WTC11 (cell line): ENCODE measurements around the gene SMARCE1.

ENCODE experiments used
- GABPB1 ChIP-seq: sonication (generic); formaldehyde crosslinking; IDR thresholded peaks from 2 replicates; pipeline ENCODE4 v1.8.1; 2023; ENCODE audit warnings: mild to moderate bottlenecking, missing genetic modification reagents
- TF ChIP-seq, protein P1 (sequence below): fragments of 200-600 bp; IDR thresholded peaks from 2 replicates; pipeline ENCODE4 v1.8.0; 2022; ENCODE audit warnings: antibody characterized with exemption

DNA sequence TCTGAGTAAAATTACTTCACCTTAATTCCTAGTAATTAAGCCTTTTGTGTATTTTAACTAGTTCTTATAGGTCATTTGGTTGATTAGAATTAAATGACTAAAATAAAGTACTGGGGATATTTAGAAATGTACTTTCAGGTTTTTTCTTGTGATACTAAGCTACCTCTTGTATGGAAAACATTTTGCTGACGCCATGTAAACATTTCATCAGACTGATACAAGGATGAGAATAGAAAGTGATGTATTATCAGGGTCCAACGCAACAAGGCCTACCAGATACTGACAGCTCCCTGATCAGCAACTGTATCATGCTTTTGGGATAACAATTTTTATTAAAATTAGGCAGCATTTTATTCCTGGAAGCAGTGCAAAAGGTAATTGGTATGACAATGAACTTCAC lies 1.7 kb downstream of the SMARCE1 start:
- TF ChIP-seq, protein P1, sequence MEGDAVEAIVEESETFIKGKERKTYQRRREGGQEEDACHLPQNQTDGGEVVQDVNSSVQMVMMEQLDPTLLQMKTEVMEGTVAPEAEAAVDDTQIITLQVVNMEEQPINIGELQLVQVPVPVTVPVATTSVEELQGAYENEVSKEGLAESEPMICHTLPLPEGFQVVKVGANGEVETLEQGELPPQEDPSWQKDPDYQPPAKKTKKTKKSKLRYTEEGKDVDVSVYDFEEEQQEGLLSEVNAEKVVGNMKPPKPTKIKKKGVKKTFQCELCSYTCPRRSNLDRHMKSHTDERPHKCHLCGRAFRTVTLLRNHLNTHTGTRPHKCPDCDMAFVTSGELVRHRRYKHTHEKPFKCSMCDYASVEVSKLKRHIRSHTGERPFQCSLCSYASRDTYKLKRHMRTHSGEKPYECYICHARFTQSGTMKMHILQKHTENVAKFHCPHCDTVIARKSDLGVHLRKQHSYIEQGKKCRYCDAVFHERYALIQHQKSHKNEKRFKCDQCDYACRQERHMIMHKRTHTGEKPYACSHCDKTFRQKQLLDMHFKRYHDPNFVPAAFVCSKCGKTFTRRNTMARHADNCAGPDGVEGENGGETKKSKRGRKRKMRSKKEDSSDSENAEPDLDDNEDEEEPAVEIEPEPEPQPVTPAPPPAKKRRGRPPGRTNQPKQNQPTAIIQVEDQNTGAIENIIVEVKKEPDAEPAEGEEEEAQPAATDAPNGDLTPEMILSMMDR, result no peak
- TF ChIP-seq GABPB1 (CRISPR knock-in tag), result no peak
